NCI-H82 treated with DMSO at 0.1 percent for 48 hours (cell line): ENCODE measurements around the gene TRIM25.

Experiments
- DNase-seq: peaks from one replicate; lab custom pipeline; 2025; ENCODE audit not compliant: unreplicated experiment; lab: John Stamatoyannopoulos, UW

Gene TRIM25

DNA sequence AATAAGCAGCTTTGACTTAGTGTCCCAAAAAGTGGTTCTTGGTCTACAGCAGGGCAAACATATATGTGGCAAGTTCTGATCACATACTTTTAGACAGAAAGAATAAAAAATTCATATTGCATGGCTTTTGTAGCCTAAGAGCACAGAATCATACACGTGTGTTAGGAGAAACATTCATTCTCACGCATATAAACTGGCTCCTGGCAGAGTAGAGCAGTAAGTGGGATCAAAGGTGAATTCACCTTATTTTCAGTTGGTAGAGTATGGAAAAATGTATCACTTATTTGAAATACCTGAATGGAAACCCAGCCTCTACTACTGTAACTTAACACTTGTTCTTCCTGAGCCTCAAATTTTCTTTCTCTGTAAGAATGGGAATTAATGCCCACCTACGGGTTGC, 45.1 kb downstream of the TRIM25 start:
- DNase-seq: no peak

DNA sequence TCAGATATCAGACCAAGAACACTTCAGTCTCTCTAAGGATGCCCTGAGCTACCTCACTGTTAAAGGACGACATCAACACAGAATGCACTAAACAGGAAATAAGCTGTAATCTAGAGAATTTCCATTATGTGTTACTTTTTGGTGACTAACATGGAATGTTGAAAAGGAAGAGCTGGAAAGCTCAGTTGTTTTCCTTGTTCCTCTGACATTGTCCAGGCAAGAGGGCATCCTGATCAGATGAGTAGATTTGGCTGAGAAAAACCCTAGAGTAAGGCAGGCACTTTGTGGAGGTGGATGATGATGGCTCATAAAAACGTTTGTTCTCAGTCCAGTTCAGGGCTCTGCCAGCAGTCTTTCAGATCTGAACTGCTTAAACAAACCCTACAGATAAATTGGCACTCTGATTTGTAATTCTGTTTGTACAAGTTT, 45.9 kb downstream of the TRIM25 start:
- DNase-seq: no peak

DNA sequence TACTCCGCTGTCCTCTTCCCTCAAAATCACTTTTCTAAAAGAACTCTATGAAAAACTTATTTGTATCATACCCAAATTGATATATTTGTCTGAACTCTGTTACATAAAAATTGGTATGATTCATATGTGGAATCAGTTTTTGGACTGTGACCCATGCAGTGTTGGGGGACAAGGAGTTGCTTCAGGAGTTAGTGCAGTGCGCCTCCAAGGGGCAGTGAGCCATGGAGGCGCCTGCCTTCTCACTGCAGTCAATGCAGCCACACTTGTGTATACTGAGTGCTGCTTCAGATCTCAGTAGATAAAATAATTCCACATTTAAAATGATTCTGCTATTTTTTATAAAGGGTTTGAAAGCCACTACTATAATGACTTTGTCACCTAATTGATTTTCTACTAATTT, 47.4 kb downstream of the TRIM25 start:
- no peak for DNase-seq

DNA sequence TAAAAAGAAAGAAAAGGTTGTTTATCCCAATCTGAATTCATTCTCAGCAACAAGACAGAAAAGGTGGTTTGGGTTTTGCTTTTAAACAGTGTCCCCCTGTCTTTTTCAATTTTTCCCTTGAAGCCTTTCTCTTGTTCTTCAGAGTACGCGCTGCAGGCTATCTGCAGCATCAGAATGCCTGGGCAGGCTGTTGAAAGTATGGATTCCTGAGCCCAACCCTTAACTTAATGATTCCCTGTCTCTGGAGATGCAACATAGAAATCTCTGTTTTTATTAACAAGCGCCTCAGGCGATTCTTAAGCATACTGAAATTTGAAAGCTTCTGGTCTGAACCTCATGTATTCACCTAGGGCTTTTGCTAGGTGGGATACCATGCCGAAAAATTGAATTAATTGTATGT, 47.8 kb downstream of the TRIM25 start:
- DNase-seq: no peak

DNA sequence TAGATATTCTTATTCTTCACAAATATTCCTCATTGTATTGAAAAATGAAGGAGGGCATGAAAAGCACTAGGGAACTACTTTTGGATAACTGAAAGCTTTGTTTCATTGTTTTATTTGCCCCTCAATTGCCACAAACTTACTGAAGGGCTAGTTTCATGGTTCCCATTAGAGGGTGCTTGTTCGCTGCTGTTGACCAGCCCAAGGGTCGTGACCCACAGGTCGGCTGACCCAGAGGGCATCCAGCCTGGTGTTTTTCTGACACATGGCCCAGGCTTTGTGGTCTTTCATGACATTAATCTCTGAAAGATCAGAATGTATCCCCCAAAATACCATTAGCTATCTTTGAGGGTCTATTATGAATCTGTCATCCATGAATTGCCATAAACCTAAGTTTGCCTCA, 49.9 kb downstream of the TRIM25 start:
- DNase-seq: no peak

DNA sequence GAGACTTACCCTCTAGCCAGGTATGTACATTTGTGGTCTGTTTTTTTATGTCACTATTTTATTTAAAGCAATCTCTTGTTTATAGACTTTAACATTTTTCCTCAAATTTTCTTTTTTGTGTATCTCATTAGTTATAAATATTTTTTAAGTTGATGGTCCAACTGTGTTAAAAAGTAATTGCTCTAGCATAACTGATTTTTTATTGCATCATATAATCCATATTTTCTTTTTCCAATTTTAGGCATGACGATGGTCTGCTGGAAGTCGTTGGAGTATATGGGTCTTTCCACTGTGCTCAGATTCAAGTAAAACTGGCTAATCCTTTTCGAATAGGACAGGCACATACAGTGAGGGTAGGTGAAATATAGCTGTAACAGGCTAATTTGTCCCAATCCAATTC, 52.0 kb downstream of the TRIM25 start:
- no peak for DNase-seq

DNA sequence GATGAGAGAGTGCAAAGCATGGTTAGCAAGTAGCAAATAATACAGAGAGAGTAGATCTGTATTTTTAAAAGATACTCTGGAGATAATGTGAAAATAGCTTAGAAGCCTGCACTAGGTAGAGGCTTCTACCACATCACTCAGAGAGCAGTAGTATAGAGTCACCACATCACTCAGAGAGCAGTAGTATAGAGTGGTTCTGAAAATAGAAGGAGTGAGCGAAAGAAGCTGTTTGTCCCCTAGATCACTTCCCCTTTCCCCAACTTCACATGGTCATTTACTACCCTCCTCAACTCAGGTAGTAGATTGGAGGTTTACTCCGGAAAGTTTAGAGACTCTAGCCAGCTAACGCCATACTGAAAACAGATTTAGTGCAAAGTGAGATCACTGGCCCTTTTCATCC, 62.8 kb downstream of the TRIM25 start:
- no peak for DNase-seq

DNA sequence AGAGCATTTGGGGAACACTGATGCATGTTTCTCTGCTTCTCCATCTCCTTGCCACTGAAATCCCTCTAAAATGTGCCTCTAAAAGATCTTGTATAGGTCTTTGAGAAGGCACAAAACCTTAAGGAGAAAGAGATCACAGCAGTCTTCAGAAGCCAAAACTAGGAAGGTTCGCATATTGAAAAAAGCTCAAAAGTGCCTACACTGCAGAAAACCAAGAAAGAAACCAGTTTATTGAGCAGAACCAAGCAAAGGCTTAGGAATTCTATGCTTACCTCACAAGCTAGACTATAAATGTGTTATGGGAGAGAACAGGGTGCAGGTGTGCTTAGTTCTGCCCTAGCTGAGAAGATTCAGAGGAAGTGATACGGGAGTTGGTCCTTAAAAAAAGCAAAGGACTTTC, 63.3 kb downstream of the TRIM25 start:
- DNase-seq: no peak

DNA sequence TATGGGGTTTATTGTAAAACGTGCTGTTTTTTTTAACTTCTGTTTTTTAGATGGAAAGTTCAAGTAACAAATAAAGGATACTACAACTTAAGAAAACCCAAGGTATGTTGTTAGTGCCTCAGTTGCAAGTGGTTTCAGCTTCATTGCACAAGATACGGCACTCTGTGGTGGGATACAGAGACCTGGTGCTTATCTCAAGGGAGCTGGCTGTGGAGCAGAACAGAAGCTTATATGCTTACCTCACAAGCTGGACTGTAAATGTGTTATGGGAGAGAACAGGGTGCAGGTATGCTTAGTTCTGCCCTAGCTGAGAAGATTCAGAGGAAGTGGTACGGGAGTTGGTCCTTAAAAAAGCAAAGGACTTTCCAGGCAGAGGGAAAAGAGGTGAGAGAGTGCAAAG, 64.7 kb downstream of the TRIM25 start:
- DNase-seq: no peak

DNA sequence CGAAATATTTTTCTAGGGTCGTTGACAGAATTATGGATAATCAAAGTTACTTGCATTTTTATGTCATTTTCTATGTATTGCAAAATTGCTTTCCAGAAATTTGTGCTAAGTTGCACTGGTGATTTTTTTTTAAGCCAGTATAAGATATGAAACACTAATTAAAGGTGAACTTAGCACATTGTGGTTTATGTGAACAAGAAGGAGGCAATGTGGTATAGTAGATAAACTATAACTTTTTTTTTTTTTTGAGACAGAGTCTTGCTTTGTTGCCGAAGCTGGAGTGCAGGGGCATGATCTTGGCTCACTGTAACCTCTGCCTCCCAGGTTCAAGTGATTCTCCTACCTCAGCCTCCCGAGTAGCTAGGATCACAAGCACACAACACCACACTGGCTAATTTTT, 66.7 kb downstream of the TRIM25 start:
- no peak for DNase-seq

DNA sequence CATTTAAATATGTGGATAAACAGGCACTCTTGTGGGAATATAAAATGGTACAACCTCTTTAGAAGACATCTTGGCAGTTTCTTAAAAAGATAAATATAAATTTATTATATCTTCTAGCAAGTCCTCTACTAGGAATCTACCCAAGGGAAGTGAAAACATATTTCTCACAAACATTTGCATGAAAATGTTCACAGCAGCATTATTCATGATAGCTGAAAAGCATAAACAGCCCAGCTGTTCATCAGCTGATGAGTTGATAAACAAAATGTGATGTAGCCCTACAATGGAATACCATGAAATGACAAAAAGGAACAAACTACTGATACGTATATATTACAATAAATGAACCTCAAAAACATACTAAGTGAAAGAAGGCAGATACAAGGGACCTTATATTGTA, 67.9 kb downstream of the TRIM25 start:
- DNase-seq: no peak

DNA sequence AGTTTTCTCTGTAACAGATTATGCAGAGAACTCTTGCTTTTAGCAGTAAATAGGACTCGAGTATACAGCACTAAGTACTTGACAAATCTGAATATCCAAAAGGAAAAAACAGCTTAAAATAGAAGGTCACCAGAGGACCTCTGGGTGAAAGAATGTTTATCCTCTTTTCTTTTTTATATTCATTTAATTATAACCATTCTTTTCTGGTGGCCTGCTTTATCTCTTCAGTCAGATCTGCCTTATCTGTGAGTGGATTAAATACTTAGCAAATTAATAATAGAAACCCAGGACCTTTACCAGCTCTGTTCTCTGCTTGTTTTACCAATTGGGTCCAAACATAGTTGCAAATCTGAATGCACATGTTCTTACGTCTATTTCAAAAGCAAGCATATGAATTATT, 71.3 kb downstream of the TRIM25 start:
- DNase-seq: no peak

DNA sequence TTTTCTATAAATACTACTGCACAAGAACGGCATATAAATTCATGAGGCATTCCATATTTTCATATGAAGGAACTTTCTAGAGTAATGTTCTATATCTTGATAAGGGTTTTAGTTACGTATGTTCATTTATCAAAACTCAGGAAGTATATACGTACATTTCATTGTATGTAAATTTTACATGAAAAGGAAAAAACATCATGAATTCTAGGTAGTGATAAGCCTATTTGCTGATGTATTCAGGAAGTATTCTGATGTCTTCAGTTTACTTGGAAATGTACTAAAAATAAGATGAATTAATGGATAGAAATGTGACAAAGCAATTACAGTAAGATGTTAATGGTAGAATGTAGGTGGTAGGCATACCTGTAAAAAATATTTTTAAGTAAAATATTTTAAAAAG, 75.2 kb downstream of the TRIM25 start:
- no peak for DNase-seq
